A673 (cell line): ENCODE results near the gene TTC12. TPM values are rescaled to one million over a fixed set of nuclear protein-coding genes. Genes with fewer than 3 reads are reported as not detected.

Experiments
- BruUV-seq: library from RNA; stranded (reverse); fragments of 400-500 nt; replicated peaks from 2 replicates; lab custom pipeline; 2021; lab: Mats Ljungman, UMichigan
- CTCF ChIA-PET: fragments of 300-600 bp; sonication (Branson Sonifier 250); formaldehyde crosslinking; loops from one replicate; lab custom pipeline; 2022; ENCODE audit warnings: antibody characterized with exemption; lab: Charles Lee
- POLR2A ChIA-PET: fragments of 300-600 bp; sonication (Branson Sonifier 250); formaldehyde crosslinking; loops from one replicate; lab custom pipeline; 2022; ENCODE audit warnings: antibody characterized with exemption; ENCODE audit not compliant: low non-redundant PET; lab: Charles Lee
- DNase-seq: peaks from one replicate; pipeline ENCODE4 v3.0.0-alpha.2; 2015; ENCODE audit warnings: low spot score
- H3K27ac ChIP-seq: fragments of 200-600 bp; sonication (generic); 2 replicates; pipeline ENCODE4 v1.5.1; 2016; ENCODE audit warnings: mixed run types, low read depth, mild to moderate bottlenecking, mixed read lengths, antibody characterized with exemption, low read length; ENCODE audit not compliant: poor library complexity, severe bottlenecking
- H3K27me3 ChIP-seq: fragments of 200-600 bp; sonication (generic); replicated peaks from 2 replicates; pipeline ENCODE4 v1.6.1; 2017; ENCODE audit warnings: mixed run types, low read depth, mild to moderate bottlenecking, mixed read lengths, antibody characterized with exemption, low read length; ENCODE audit not compliant: insufficient read depth, poor library complexity
- H3K36me3 ChIP-seq: fragments of 200-600 bp; sonication (generic); 2 replicates; pipeline ENCODE4 v1.6.1; 2016; ENCODE audit warnings: mixed run types, mild to moderate bottlenecking, mixed read lengths, antibody characterized with exemption, low read length; ENCODE audit not compliant: insufficient read depth, poor library complexity, severe bottlenecking
- H3K4me1 ChIP-seq: fragments of 200-600 bp; sonication (generic); 2 replicates; pipeline ENCODE4 v1.6.1; 2017; ENCODE audit warnings: mixed run types, mild to moderate bottlenecking, mixed read lengths, antibody characterized with exemption, low read length; ENCODE audit not compliant: insufficient read depth, poor library complexity, severe bottlenecking
- H3K4me3 ChIP-seq: fragments of 200-600 bp; sonication (generic); 2 replicates; pipeline ENCODE4 v1.5.1; 2016; ENCODE audit warnings: low read depth, mixed run types, mild to moderate bottlenecking, mixed read lengths, low read length; ENCODE audit not compliant: poor library complexity, severe bottlenecking
- H3K9me3 ChIP-seq: fragments of 200-600 bp; sonication (generic); 2 replicates; pipeline ENCODE4 v1.6.1; 2016; ENCODE audit warnings: mixed run types, low read depth, mild to moderate bottlenecking, mixed read lengths, antibody characterized with exemption, low read length; ENCODE audit not compliant: poor library complexity, severe bottlenecking
- CTCF ChIP-seq: fragments of 300-800, 200-600 bp; sonication (generic); conservative IDR thresholded peaks from 2 replicates; pipeline ENCODE4 v1.5.1; 2017; ENCODE audit warnings: low read depth, mild to moderate bottlenecking, antibody characterized with exemption, low read length, moderate library complexity, mixed read lengths
- EZH2 ChIP-seq: fragments of 200-600 bp; sonication (generic); IDR thresholded peaks from 2 replicates; pipeline ENCODE4 v1.6.1; 2017; ENCODE audit warnings: borderline replicate concordance, low read depth, mild to moderate bottlenecking, mixed read lengths, antibody characterized with exemption, low read length; ENCODE audit not compliant: poor library complexity, severe bottlenecking
- intact Hi-C: fragments of 100-400 bp; cut with micrococcal nuclease; formaldehyde crosslinking; loops from one replicate; pipeline ENCODE4 v1.10.0; 2022; ENCODE audit not compliant: unreplicated experiment
- total RNA-seq: library from RNA; stranded (reverse); gene quantifications from 2 replicates; pipeline ENCODE4 v1.2.3, GENCODE V29; 2021

TTC12 gene
- total RNA-seq, 1 experiment from 2014 or later, result not detected

- Histone ChIP-seq H3K27ac (no peak overlapping the region), H3K27me3 (peaks cover 33% of the 10 kb centered on the region), H3K4me1 (no peaks in the 10 kb centered on the region), H3K36me3 (no peaks in the 10 kb centered on the region), H3K9me3 (no peaks in the 10 kb centered on the region), H3K4me3 (no peak overlapping the region)
- intact Hi-C loops, result no loop called here
- CTCF ChIA-PET, result no interaction called here
- BruUV-seq, result no TSS peak
- TF ChIP-seq EZH2, result no peak
- no peak for TF ChIP-seq CTCF
- DNase-seq, result no peak
- POLR2A ChIA-PET, result interaction anchor here (0.6 kb wide), 1 partner anchor 156 kb away, joined by 4 read pairs; no protein-coding TSS in a partner anchor
Observed at GRCh38 chr11:113331441-113331840, 17.1 kb downstream of the TTC12 start.

GRCh38 chr11:113332023-113332422 is 17.6 kb downstream of the TTC12 start:
- peaks cover 27% of the 10 kb centered on the region for H3K27me3 ChIP-seq
- no peaks in the 10 kb centered on the region for H3K9me3 ChIP-seq
- H3K4me3 ChIP-seq, result no peak overlapping the region
- H3K36me3 ChIP-seq, result no peaks in the 10 kb centered on the region
- no peak overlapping the region for H3K27ac ChIP-seq
- TF ChIP-seq CTCF (no peak), EZH2 (no peak)
- H3K4me1 ChIP-seq, result no peaks in the 10 kb centered on the region
- CTCF ChIA-PET, result no interaction called here
- POLR2A ChIA-PET, result interaction anchor here (0.6 kb wide), 1 partner anchor 155 kb away, joined by 4 read pairs; no protein-coding TSS in a partner anchor
- intact Hi-C loops, result no loop called here
- BruUV-seq, result no TSS peak
- no peak for DNase-seq

- no peaks in the 10 kb centered on the region for H3K36me3 ChIP-seq
- intact Hi-C loops, result no loop called here
- no peak for DNase-seq
- no peak overlapping the region for H3K4me3 ChIP-seq
- POLR2A ChIA-PET, result no interaction called here
- no peak for TF ChIP-seq CTCF
- TF ChIP-seq EZH2, result no peak
- BruUV-seq, result no TSS peak
- CTCF ChIA-PET, result no interaction called here
- H3K27me3 ChIP-seq, result peaks cover 27% of the 10 kb centered on the region
- no peaks in the 10 kb centered on the region for H3K4me1 ChIP-seq
- no peaks in the 10 kb centered on the region for H3K9me3 ChIP-seq
- H3K27ac ChIP-seq, result no peak overlapping the region
Observed at GRCh38 chr11:113332638-113333329, 18.4 kb downstream of the TTC12 start.
